ENCODE measurements around the gene OR2L3.
"Not testable (repeated sequence)": the region's sequence is repeated elsewhere in the genome, so short reads cannot be mapped to it uniquely, and the experiment has no call there.

The OR2L3 gene, protein sequence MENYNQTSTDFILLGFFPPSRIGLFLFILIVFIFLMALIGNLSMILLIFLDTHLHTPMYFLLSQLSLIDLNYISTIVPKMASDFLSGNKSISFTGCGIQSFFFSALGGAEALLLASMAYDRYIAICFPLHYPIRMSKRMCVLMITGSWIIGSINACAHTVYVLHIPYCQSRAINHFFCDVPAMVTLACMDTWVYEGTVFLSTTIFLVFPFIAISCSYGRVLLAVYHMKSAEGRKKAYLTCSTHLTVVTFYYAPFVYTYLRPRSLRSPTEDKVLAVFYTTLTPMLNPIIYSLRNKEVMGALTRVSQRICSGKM

DNA sequence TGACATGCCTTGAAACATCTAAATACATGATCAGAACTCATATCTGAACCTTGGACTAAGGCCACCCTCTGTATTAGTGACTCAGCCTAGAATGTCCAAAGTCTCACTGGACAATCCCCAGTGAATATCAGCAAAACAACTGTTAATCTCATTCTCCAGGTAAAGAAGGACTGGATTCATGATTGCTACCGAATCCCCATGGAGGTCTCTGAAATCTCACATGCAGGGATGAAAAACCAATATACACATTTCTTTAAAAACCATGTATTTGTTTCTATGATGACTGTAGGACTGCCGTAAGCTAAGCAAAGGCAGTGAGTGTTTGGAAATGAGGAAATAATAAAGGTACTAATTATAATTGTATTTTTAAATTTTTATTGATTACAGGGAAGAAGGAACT lies at the start of gene OR2L3:
TSS of gene OR2L3 (plus strand) at position 301 of the 400 bp plus-strand sequence. CDS start 13,846 bp downstream, outside the sequence.
- DNase-seq (ENCODE audit: low read depth in 2 of 2), result no peak

DNA sequence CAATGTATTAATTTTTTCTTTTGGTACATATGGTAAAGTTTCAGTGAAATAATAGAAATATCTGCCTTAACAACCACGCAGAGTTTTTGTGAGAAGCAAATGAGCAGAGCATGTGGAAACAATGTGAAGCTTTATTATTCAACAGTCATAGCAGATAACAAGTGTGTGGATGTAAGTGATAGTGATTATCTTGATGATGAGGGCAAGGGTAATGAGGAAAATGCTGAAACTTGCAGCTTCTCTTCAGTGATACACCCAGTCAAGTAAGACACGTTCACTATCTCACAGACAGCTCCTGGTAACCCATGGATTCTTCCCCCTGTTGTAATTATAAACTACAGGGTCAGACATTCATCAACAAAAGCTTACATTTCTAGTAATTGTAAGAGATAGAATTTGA lies 47.8 kb upstream of the OR2L3 start:
- no peak for DNase-seq (ENCODE audit: low read depth in 2 of 2)

DNA sequence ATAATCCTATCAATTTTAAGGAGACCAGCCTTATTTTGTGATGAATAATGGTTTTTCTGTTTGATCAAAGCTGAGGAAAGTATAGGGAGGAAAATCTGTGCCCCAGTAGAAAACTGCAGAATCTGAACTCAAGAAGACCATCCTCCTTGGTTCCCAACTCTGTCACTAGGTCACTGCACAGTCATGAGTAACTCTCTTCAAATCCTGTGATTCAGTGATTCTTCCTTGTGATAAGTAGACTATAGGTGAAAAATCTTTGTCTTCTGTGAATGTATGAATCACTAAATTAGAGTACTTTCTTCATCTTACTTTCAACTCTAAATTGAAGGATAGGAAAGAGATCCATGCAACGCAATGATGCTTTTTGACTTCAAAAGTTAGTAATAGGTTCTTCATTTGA lies 46.5 kb upstream of the OR2L3 start:
- no peak for DNase-seq (ENCODE audit: low read depth in 2 of 2)

DNA sequence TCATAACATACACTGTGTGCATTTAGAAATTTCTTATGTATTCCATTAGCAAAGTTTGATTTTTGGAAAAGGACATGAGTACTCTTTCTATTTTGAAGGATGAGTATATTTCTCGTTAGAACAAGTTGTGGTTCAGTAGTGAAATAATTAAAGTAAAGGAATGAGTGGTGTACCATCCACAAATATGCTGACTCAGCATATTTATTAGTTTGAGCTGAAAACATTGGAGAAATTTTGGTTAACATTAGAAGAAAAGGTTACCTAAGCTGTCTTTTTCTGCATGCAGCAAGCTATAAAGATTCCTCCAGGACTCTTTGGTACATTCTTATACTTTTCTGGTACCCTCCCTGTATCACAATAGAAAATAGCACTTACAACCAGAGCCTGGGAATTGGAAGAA lies 38.9 kb upstream of the OR2L3 start:
- no peak for DNase-seq (ENCODE audit: low read depth in 2 of 2)

DNA sequence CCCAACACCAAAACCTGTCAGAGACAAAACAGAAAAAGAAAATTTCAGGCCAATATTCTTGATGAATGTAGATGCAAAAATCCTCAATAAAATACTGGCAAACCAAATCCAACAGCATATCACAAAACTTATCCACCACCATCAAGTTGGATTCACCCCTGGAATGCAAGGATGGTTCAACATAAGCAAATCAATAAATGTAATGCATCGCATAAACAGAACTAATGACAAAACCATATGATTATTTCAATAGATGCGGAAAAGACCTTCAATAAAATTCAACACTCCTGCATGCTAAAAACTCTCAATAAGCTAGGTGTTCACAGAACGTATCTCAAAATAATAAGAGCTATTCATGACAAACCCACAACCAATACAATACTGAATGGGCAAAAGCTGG lies 37.0 kb upstream of the OR2L3 start:
- DNase-seq (ENCODE audit: low read depth in 2 of 2), result no peak

DNA sequence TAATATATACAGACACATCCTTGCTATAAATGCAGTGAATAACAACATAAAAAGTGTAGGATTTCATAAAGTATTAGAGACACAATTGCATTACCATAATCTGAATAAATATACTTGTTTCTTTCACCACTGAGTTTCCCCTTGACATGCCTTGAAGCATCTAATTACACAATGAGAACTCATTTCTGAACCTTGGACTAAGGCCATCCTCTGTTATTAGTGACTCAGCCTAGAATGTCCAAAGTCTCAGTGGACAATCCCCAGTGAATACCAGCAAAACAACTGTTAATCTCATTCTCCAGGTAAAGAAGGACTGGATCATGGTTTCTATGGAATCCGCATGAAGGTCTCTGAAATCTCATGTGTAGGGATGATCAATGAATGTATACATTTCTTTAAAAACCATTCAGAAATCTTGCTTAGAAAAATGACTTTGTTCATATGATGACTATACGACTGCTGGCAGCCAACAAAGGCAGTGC lies 33.4 kb upstream of the OR2L3 start, which contains the start of gene OR2L5:
TSS of gene OR2L5 (plus strand) at position 432 of the 482 bp plus-strand sequence. CDS start 8,288 bp downstream, outside the sequence.
- no peak for DNase-seq (ENCODE audit: low read depth in 2 of 2)

DNA sequence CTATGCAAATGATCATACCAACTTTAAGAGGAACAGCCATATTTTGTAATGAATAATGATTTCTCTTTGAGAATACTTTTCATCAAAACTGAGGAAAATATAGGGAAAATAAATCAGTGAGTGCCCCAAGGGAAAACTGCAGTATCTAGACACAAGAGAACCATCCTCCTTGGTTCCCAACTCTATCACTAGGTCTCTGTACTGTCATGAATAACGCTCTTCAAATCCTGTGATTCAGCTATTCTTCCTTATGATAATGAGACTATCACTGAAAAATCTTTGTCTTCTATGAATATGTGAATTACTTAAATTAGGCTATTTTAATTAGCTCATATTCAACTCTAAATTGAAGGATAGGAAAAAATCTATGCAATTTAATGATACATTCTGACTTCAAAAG lies 30.8 kb upstream of the OR2L3 start:
- DNase-seq (ENCODE audit: low read depth in 2 of 2), result no peak

DNA sequence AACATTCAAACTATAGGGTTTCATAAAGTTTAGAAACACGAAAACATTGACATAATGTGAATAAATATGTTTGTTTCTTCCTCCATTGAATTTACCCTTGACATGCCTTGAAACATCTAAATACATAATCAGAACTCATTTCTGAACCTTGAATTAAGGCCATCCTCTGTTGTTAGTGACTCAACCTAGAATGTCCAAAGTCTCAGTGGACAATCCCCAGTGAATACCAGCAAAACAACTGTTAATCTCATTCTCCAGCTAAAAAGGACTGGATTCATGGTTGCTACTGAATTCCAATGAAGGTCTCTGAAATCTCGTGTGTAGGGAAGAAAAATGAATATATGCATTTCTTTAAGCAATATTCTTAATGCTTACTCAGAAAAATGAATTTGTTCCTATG lies 16.9 kb upstream of the OR2L3 start, which contains the start of gene OR2L2:
TSS of gene OR2L2 (plus strand) at position 301 of the 400 bp plus-strand sequence. CDS start 8,198 bp downstream, outside the sequence.
- DNase-seq (ENCODE audit: low read depth in 2 of 2), result no peak

DNA sequence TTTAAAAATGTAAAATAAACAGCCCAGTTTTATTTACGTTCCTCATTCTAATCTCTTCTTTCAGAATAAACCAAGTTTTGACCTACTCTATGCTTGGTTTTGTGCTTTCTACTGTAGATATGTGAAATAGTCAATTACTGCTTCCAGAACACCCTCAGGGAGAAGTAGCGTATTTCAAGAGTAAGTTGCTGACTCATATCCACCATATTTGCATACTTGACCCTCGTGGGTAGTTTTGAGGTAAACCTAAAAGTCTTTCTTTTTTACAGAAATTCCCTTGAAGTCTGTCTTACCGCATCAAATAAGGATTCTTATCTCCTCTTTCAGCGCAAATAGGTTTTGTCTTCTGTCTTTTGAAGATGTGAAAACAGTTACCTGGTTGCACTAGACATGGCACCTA lies 1.4 kb upstream of the OR2L3 start:
- no peak for DNase-seq (ENCODE audit: low read depth in 2 of 2)

DNA sequence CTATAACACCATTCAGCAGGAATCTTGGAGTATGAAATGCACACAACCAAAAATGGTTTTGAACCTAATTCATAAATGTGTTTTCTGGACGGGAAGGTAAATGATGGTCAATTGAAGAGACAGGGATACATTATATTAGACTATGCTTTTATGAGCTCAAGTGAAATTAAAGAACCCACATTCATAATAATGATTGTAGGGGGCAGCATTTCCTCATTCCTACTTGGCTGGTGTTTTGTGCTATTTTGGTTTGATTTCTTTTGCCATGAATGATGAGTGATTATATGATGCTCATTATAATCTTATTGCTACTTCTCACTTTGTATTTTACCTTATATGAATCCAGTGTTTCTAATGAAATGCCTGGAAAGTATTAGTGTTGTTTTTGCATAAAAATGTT lies 372 bp downstream of the OR2L3 start:
- no peak for DNase-seq (ENCODE audit: low read depth in 2 of 2)

DNA sequence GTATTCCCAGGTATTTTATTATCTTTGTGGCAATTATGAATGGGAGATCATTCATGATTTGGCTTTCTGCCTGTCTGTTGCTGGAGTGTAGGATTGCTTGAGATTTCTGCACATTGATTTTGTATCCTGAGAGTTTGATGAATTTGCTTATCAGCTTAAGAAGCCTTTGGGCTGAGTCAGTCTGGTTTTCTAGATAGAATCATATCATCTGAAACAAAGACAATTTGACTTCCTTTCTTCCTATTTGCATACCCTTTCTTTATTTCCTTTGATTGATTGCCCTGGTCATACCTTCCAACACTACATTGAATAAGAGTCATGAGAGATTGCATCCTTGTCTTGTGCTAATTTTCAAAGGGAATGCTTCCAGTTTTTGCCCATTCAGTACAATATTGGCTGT lies 8.0 kb downstream of the OR2L3 start:
- DNase-seq (ENCODE audit: low read depth in 2 of 2), result no peak

DNA sequence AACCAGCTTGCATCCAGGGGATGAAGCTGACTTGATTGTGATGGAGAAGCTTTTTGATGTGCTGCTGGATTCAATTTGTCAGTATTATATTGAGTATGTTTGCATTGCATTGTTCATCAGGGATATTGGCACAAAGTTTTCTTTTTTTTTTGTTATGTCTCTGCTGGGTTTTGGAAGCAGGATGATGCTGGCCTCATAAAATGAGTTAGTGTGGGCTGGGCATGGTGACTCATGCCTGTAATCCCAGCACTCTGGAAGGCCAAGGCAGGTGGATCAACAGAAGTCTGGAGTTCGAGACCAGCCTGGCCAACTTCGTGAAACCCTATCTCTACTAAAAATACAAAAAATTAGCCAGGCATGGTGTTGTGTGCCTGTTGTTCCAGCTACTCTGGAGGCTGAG lies 8.6 kb downstream of the OR2L3 start:
- no peak for DNase-seq (ENCODE audit: low read depth in 2 of 2)

DNA sequence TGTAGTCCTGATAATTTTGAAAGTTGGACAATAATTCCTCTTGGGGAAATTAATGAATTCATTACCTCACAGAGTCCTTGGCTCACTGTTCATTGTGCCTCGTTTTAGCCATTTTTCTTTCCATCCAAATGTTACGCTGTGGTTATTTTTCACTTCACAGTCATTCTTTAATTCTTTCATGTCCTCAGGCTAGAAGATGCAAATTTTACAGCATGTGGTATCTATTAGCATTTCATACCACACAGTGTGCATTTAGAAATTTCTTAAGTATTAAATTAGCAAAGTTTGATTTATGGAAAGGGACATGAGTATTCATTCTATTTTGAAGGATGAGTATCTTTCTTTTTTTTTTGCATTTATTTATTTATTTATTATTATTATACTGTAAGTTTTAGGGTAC lies 18.4 kb downstream of the OR2L3 start:
- DNase-seq (ENCODE audit: low read depth in 2 of 2), result no peak

DNA sequence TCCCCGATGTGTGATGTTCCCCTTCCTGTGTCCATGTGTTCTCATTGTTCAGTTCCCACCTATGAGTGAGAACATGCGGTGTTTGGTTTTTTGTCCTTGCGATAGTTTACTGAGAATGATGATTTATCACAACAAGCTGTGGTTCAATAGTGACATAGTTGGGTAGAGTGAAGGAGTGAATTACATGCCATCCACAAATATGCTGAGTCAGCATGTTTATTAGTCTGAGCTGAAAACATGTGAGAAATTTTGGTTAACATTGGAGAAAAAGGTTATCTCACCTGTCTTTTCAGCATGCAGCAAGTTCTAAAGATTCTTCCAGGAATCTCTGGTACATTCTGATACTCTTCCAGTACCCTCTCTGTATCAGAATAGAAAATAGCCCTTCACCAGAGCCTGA lies 19.0 kb downstream of the OR2L3 start:
- no peak for DNase-seq (ENCODE audit: low read depth in 2 of 2)

DNA sequence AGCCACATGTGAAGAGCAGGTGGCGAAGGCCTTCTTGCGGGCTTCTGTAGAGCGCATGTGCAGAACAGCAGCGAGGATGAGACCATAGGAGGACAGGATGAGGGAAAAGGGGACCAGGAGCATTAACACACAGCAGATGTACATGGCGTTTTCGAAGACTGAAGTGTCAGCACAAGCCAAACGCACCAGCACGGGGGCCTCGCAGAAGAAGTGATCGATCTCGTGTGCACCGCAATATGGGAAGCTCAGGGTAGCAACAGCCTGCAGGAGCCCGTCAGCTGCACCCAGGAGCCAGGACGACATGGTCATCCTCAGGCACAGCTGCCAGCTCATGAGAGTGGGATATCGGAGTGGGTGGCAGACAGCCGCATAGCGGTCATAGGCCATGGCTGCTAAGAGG lies 37.2 kb downstream of the OR2L3 start:
- not testable (repeated sequence) for DNase-seq (ENCODE audit: low read depth in 2 of 2)

DNA sequence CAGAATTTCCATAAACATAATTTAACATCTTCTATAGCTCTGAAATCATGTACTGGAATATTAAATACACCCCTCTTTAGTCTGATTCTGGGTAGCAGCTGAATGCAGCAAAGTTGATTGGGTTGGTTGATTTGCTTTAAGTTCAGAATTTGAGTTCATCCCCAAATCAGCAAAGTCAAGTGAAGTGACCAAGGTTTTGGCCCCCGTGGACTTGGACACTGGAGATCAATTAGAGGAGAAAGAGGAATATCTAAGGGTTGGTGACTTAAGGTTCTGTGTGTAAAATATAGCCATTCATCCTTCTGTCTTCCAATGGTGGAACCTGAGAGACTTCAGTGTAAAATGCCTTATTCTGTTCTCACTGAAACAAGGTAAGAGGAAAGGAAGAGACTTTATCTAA lies 48.2 kb downstream of the OR2L3 start, which contains the start of gene OR2L13:
TSS of gene OR2L13 (plus strand) at position 301 of the 400 bp plus-strand sequence. CDS start 4,192 bp downstream, outside the sequence.
- DNase-seq (ENCODE audit: low read depth in 2 of 2), result no peak

DNA sequence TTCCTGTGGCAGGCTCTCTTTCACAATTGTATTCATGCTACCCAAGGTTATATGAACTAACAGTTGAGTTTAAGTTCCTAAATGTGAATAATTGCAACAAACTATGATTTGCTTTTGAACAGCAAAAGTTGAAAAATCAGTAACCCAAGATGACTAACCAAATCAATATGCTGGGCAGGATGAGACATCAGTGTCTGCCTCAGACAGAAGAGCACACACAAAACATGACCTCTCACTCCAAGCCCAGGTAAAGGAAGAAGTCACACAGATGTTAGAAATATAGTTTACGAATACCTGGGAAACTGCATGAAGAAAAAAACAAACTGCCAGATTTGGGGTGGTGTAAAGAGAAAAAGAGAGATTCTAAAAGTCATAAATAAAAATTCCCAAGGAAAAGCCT lies 51.9 kb downstream of the OR2L3 start:
- no peak for DNase-seq (ENCODE audit: low read depth in 2 of 2)

DNA sequence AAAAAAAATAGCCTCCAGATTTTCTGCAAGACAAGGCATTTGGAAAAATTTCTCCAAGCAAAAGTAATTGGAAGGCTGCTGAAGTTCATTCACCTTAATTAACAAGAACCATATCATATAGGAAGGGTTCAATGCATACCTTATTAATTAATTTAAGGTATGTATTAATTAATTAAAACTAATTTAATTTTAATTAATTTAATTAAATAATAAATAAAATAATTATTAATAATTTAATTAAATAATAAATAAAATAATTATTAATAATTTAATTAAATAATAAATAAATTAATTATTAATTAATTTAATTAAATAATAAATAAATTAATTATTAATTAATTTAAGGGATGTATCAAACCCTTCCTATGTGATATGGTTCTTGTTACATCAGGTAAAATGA lies 56.2 kb downstream of the OR2L3 start:
- DNase-seq (ENCODE audit: low read depth in 2 of 2), result no peak

DNA sequence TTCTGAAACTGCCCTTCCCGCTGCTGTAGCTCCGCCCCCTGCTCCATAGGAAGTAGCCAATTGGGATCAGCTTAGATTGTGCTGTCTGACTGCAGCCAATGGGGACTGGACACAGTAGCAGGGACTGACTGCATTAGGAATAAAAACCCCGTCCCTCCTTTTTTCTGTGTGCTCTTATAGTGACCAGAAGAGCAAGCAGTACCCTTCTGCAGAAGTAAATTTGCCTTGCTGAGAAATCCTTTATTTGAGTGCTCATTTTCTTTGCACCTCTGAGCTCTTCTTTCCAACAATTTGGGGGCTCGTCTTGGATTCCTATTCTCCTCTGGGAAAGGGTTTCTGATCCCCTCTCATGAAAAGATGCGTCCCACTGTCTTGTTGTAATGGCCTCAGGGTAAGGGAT lies 64.5 kb downstream of the OR2L3 start:
- DNase-seq (ENCODE audit: low read depth in 2 of 2), result no peak

All from stimulated activated CD4-positive, alpha-beta T cell treated with anti-CD3 and anti-CD28 coated beads, Interleukin-1b, Interleukin-23, amount 100 ng/mL, for 1 hour (primary cell).